Measurements from ENCODE around the gene IMMP2L. TPM values are rescaled to one million over a fixed set of nuclear protein-coding genes. Genes with fewer than 3 reads are reported as not detected.

IMMP2L gene
- total and polyA plus RNA-seq, 2 of the 13 experiments (the other 11 are each of a cell fraction or from before 2014, with no cell fraction given) = 7.8 to 16.9 TPM

DNA sequence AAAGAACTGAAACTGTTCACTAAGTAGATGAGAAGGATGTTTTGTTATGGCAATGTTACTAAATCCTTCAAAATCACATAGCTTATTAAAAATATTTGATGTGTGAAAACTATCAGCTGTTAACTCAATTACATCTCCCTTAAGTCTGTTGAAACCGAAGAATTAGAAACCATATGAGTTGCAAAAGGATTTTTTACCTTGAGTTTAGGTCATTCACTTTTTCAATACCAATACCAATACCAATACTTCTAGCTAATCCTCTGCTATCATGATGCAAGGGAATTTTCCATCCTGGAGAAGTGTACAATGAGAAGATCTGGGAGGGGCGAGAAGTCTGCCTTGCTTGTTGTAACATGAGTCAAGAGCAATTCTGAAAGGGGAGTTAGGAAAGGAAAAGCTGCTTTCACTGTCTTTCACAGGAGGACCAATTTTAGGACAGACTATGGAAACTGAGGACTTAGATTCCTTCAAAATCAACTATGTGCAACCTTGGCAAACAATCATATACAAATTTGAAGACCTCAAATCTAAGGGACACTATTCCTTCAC is 199.7 kb downstream of the IMMP2L start:
- in situ Hi-C loops (cut with HindIII; ENCODE audit: extremely low pct_ligation_motif_present, low pct_unique_long_range_greater_than_20kb) = no loop called here
- no peak for ATAC-seq
- POLR2A ChIA-PET = no interaction called here

DNA sequence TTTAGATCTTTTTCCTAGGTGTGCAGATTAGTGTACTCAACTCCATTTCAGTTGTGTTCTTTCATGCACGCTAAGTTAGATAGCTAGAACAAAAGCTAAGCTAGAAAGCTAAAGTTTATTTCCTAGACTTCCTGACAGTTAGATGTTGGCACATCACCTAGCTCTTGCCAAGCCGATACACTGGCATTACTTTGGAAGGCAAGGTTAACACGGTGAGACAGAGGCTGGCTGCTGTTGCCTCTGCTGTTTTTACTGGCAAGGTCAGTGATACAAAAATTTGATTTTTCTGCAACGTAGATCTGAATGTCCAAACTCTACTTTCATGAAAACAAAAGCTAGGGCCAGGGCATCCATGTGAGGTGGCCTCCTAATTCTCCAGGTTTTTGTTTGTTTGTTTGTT is 203.4 kb downstream of the IMMP2L start:
- Histone ChIP-seq H3K4me3 (replicated peaks in 1 of 3; ENCODE audit: insufficient read depth in 1 of 3, low read depth in 2 of 3, low read length in 3 of 3) (no peak overlapping the region), H3K9me3 (ENCODE audit: low read length) (no peaks in the 10 kb centered on the region), H3K4me2 (ENCODE audit: low read depth, low read length) (no peak overlapping the region), H2AFZ (ENCODE audit: low read length) (no peak overlapping the region), H3K4me1 (ENCODE audit: insufficient read depth, low read length) (no peaks in the 10 kb centered on the region), H3K27ac (ENCODE audit: extremely low read length, insufficient read depth, low read length) (no peak overlapping the region), H4K20me1 (ENCODE audit: insufficient read depth, low read length) (no peaks in the 10 kb centered on the region), H3K27me3 (ENCODE audit: control insufficient read depth in 1 of 2, insufficient read depth in 2 of 2, low read length in 2 of 2) (no peaks in the 10 kb centered on the region), H3K9ac (ENCODE audit: insufficient read depth, low read depth, low read length) (no peak overlapping the region), H3K79me2 (ENCODE audit: insufficient read depth, low read length) (no peaks in the 10 kb centered on the region), H3K36me3 (replicated peaks in 1 of 2; ENCODE audit: control insufficient read depth in 1 of 2, insufficient read depth in 2 of 2, low read length in 2 of 2) (no peaks in the 10 kb centered on the region)
- ATAC-seq (no peak), DNase-seq (ENCODE audit: low spot score) (no peak), FAIRE-seq (no peak)
- intact Hi-C loops (cut with micrococcal nuclease; ENCODE audit: unreplicated experiment) = no loop called here
- 66% methylated on average over 4 of the region's 4 CpGs for WGBS (ENCODE audit: low lambda C conversion rate)
- ChIA-PET CTCF (ENCODE audit: low intra/inter-chr PET ratio, low total read pairs) (no interaction called here), POLR2A (no interaction called here)
- BruUV-seq (replicated peaks) = no TSS peak
- in situ Hi-C loops (cut with HindIII; ENCODE audit: extremely low pct_ligation_motif_present, low pct_unique_long_range_greater_than_20kb) = no loop called here
- TF ChIP-seq ZNF30 (CRISPR knock-in tag; IDR thresholded peaks at IDR 0.05) (no peak), ZBED4 (CRISPR knock-in tag; IDR thresholded peaks at IDR 0.05; ENCODE audit: borderline replicate concordance) (no peak), SP1 (IDR thresholded peaks at IDR 0.05) (no peak), SP1 (CRISPR knock-in tag; IDR thresholded peaks at IDR 0.05) (no peak), RFX5 (IDR thresholded peaks at IDR 0.05; ENCODE audit: low read depth, low read length) (no peak), THYN1 (CRISPR knock-in tag; IDR thresholded peaks at IDR 0.05; ENCODE audit: borderline replicate concordance, low read depth) (no peak)
- TF ChIP-seq, protein P1, sequence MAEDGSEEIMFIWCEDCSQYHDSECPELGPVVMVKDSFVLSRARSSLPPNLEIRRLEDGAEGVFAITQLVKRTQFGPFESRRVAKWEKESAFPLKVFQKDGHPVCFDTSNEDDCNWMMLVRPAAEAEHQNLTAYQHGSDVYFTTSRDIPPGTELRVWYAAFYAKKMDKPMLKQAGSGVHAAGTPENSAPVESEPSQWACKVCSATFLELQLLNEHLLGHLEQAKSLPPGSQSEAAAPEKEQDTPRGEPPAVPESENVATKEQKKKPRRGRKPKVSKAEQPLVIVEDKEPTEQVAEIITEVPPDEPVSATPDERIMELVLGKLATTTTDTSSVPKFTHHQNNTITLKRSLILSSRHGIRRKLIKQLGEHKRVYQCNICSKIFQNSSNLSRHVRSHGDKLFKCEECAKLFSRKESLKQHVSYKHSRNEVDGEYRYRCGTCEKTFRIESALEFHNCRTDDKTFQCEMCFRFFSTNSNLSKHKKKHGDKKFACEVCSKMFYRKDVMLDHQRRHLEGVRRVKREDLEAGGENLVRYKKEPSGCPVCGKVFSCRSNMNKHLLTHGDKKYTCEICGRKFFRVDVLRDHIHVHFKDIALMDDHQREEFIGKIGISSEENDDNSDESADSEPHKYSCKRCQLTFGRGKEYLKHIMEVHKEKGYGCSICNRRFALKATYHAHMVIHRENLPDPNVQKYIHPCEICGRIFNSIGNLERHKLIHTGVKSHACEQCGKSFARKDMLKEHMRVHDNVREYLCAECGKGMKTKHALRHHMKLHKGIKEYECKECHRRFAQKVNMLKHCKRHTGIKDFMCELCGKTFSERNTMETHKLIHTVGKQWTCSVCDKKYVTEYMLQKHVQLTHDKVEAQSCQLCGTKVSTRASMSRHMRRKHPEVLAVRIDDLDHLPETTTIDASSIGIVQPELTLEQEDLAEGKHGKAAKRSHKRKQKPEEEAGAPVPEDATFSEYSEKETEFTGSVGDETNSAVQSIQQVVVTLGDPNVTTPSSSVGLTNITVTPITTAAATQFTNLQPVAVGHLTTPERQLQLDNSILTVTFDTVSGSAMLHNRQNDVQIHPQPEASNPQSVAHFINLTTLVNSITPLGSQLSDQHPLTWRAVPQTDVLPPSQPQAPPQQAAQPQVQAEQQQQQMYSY (CRISPR knock-in tag; IDR thresholded peaks at IDR 0.05) = no peak
- TF ChIP-seq, protein P2, sequence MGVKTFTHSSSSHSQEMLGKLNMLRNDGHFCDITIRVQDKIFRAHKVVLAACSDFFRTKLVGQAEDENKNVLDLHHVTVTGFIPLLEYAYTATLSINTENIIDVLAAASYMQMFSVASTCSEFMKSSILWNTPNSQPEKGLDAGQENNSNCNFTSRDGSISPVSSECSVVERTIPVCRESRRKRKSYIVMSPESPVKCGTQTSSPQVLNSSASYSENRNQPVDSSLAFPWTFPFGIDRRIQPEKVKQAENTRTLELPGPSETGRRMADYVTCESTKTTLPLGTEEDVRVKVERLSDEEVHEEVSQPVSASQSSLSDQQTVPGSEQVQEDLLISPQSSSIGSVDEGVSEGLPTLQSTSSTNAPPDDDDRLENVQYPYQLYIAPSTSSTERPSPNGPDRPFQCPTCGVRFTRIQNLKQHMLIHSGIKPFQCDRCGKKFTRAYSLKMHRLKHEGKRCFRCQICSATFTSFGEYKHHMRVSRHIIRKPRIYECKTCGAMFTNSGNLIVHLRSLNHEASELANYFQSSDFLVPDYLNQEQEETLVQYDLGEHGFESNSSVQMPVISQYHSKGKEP (CRISPR knock-in tag; IDR thresholded peaks at IDR 0.05) = no peak

More for the DNA sequence above, 199.7 kb downstream of the IMMP2L start:
- H3K9me3 ChIP-seq (ENCODE audit: low read length) = no peaks in the 10 kb centered on the region
- H3K27ac ChIP-seq (ENCODE audit: extremely low read length, insufficient read depth, low read length) = no peak overlapping the region
- H3K9ac ChIP-seq (ENCODE audit: insufficient read depth, low read depth, low read length) = no peak overlapping the region
- WGBS (ENCODE audit: low lambda C conversion rate) = 73% methylated on average over 2 of the region's 2 CpGs
- TF ChIP-seq MEIS2 (CRISPR knock-in tag; IDR thresholded peaks at IDR 0.05) = no peak
- no peak overlapping the region for H3K4me3 ChIP-seq (replicated peaks in 1 of 3; ENCODE audit: insufficient read depth in 1 of 3, low read depth in 2 of 3, low read length in 3 of 3)
- no peaks in the 10 kb centered on the region for H3K36me3 ChIP-seq (replicated peaks in 1 of 2; ENCODE audit: control insufficient read depth in 1 of 2, insufficient read depth in 2 of 2, low read length in 2 of 2)
- no TSS peak for BruUV-seq (replicated peaks)
- FAIRE-seq (no peak), DNase-seq (ENCODE audit: low spot score) (no peak)
- no peak overlapping the region for H3K4me2 ChIP-seq (ENCODE audit: low read depth, low read length)
- no peaks in the 10 kb centered on the region for H3K27me3 ChIP-seq (ENCODE audit: control insufficient read depth in 1 of 2, insufficient read depth in 2 of 2, low read length in 2 of 2)
- intact Hi-C loops (cut with micrococcal nuclease; ENCODE audit: unreplicated experiment) = no loop called here
- no peaks in the 10 kb centered on the region for H4K20me1 ChIP-seq (ENCODE audit: insufficient read depth, low read length)
- no peaks in the 10 kb centered on the region for H3K79me2 ChIP-seq (ENCODE audit: insufficient read depth, low read length)
- CTCF ChIA-PET (ENCODE audit: low intra/inter-chr PET ratio, low total read pairs) = no interaction called here
- H2AFZ ChIP-seq (ENCODE audit: low read length) = no peak overlapping the region
- no peaks in the 10 kb centered on the region for H3K4me1 ChIP-seq (ENCODE audit: insufficient read depth, low read length)

All from HepG2 (cell line).